NCI-H82 treated with DMSO at 0.1 percent for 48 hours (cell line): ENCODE results near the gene IFT43.

ENCODE experiments used
- DNase-seq: peaks from one replicate; lab custom pipeline; 2025; ENCODE audit not compliant: unreplicated experiment; lab: John Stamatoyannopoulos, UW

The IFT43 gene

GRCh38 chr14:75985618-75986438, at the start of gene IFT43:
Gene IFT43 (plus strand): TSS chr14:75985763. CDS start chr14:75985787, 24 bp downstream.
- peak; percentile 24 for DNase-seq

- DNase-seq, result no peak
These were observed 46.4 kb upstream of the IFT43 start for GRCh38 chr14:75939200-75939599.

- no peak for DNase-seq
These were observed 44.5 kb upstream of the IFT43 start for GRCh38 chr14:75941030-75941429.

- DNase-seq, result no peak
These were observed 40.8 kb upstream of the IFT43 start for GRCh38 chr14:75944607-75945241.

- DNase-seq, result no peak
These were observed 38.8 kb upstream of the IFT43 start for GRCh38 chr14:75946785-75947184.

- DNase-seq, result no peak
These were observed 33.1 kb upstream of the IFT43 start for GRCh38 chr14:75952489-75952888.

GRCh38 chr14:75959031-75959430, 26.5 kb upstream of the IFT43 start:
- DNase-seq, result no peak

- DNase-seq, result no peak
These were observed 25.3 kb upstream of the IFT43 start for GRCh38 chr14:75960231-75960630.

- DNase-seq, result no peak
These were observed 23.9 kb upstream of the IFT43 start for GRCh38 chr14:75961662-75962061.

- DNase-seq, result no peak
These were observed 17.7 kb upstream of the IFT43 start for GRCh38 chr14:75967866-75968265.

- peak; percentile 32 for DNase-seq
These were observed 17.1 kb upstream of the IFT43 start for GRCh38 chr14:75968456-75968855.

- no peak for DNase-seq
These were observed 16.4 kb upstream of the IFT43 start for GRCh38 chr14:75969126-75969525.

GRCh38 chr14:75969891-75970290, 15.7 kb upstream of the IFT43 start:
- no peak for DNase-seq

- DNase-seq, result no peak
These were observed 14.6 kb upstream of the IFT43 start for GRCh38 chr14:75970989-75971388.

GRCh38 chr14:75971509-75971908, 14.1 kb upstream of the IFT43 start:
- DNase-seq, result no peak

GRCh38 chr14:75972801-75973421, 12.7 kb upstream of the IFT43 start:
- peak; percentile 81 for DNase-seq

- no peak for DNase-seq
These were observed 8.6 kb upstream of the IFT43 start for GRCh38 chr14:75976826-75977581.

GRCh38 chr14:75977582-75977943, 8.0 kb upstream of the IFT43 start:
- peak; percentile 17 for DNase-seq

GRCh38 chr14:75978249-75978731, 7.3 kb upstream of the IFT43 start:
- DNase-seq, result no peak

- peak; percentile 19 for DNase-seq
These were observed 6.4 kb upstream of the IFT43 start for GRCh38 chr14:75979071-75979571.
